ENCODE results near the gene NAA60. TPM values are rescaled to one million over a fixed set of nuclear protein-coding genes. Genes with fewer than 3 reads are reported as not detected.

Gene NAA60
- total and polyA plus RNA-seq, 2 of the 13 experiments (the other 11 are each of a cell fraction or from before 2014, with no cell fraction given) = 14.7 to 32.0 TPM

DNA sequence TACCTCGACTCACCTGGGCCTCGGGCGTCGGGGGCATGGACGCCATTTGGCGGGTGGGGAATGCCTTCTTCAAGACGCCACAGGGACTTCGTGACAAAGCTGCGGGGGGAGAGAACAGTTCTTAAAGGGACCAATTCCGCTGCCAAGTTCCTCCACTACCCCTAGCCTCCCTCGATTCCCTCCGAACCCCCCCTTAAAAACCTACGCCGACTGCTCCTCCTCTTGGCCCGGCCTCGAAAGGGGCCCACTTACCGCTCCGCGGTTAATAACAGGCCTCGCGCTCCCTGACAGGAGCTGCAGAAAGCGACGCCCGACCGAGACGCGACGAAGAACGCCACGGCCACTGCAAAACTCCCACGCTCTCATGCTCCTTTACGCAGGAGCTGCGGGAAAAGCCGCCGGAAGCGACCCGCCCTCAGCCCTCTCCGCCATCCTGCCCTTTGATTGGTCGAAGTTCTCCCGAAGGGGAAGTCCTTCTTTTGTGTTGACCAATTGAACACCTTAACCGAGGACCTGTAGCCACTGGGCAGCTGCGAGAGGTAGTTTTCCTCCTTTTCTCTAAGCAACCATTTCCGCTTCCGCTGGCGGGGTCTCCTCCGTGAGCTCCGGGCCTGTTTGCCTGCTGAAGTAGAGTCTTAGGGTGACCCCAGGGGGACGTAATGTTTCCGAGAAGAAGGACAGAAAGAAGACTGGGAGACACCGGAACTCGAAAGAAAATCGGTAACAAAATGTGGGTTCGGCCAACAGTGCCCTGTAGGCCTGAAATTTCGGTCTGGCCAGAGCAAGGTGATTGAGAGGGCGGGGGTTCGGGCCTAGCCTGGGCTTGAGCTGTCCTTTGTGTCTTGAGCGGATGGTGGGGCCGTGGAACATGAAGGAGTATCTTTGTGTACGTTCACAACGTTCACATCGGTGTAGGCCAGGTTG, at the start of gene NAA60, which contains the start of gene ZNF597 (continued):
- TF ChIP-seq, protein P1, sequence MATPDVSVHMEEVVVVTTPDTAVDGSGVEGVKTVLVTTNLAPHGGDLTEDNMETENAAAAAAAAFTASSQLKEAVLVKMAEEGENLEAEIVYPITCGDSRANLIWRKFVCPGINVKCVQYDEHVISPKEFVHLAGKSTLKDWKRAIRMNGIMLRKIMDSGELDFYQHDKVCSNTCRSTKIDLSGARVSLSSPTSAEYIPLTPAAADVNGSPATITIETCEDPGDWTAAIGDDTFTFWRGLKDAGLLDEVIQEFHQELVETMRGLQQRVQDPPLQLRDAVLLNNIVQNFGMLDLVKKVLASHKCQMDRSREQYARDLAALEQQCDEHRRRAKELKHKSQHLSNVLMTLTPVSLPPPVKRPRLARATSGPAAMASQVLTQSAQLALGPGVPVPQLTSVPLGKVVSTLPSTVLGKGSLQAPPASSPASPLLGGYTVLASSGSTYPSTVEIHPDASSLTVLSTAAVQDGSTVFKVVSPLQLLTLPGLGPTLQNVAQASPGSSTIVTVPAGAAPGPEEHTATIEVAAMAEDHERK (CRISPR knock-in tag; IDR thresholded peaks at IDR 0.05; ENCODE audit: low read depth) = no peak
- TF ChIP-seq ZGPAT (CRISPR knock-in tag; IDR thresholded peaks at IDR 0.05) (no peak), NFATC3 (CRISPR knock-in tag; IDR thresholded peaks at IDR 0.05) (no peak), MLX (CRISPR knock-in tag; IDR thresholded peaks at IDR 0.05) (no peak), ZFP37 (CRISPR knock-in tag; IDR thresholded peaks at IDR 0.05; ENCODE audit: borderline replicate concordance) (no peak), IRX3 (CRISPR knock-in tag; IDR thresholded peaks at IDR 0.05; ENCODE audit: borderline replicate concordance, low read depth) (no peak), THAP8 (CRISPR knock-in tag; IDR thresholded peaks at IDR 0.05; ENCODE audit: borderline replicate concordance) (no peak), ATF7-NPFF (CRISPR knock-in tag; IDR thresholded peaks at IDR 0.05; ENCODE audit: low read depth) (no peak), ZSCAN29 (CRISPR knock-in tag; conservative IDR thresholded peaks at IDR 0.05) (no peak), TFDP2 (CRISPR knock-in tag; IDR thresholded peaks at IDR 0.05) (no peak), ARNT (IDR thresholded peaks at IDR 0.05) (no peak), ZNF142 (CRISPR knock-in tag; IDR thresholded peaks at IDR 0.05) (no peak), KAT7 (CRISPR knock-in tag; IDR thresholded peaks at IDR 0.05; ENCODE audit: borderline replicate concordance) (no peak), FOXA3 (CRISPR knock-in tag; IDR thresholded peaks at IDR 0.05) (no peak), NCOA5 (CRISPR knock-in tag; IDR thresholded peaks at IDR 0.05) (no peak)
